ENCODE data around the gene NACC2.

NACC2 gene

GRCh38 chr9:136128436-136128835 is 33.3 kb upstream of the NACC2 start:
- DNase-seq, result no peak

GRCh38 chr9:136127313-136127712 is 32.2 kb upstream of the NACC2 start:
- no peak for DNase-seq

DNA sequence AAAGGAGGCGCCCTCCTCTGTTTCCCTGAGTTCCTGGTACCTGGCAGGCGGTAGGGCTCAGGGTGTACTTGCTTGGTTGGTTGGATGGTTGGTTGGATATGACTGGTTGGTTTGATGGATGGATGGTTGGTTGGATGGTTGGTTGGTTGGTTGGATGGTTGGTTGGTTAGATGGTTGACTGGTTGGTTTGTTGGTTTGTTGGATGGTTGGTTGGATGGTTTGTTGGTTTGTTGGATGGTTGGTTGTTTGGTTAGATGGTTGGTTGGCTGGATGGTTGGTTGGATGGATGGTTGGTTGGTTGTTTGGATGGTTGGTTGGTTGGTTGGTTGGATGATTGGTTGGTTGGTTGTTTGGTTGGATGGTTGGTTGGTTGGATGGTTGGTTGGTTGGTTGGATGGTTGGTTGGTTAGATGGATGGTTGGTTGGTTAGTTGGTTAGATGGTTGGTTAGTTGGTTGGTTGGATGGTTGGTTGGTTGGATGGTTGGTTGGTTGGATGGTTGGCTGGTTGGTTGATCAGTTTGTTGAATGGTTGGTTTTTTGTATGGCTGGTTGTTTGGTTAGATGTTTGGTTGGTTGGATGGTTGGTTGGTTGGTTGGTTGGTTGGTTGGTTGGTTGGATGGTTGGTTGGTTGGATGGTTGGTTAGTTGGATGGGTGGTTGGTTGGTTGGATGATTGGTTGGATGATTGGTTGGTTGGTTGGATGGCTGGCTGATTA is 30.0 kb upstream of the NACC2 start:
- DNase-seq, result no peak

DNA sequence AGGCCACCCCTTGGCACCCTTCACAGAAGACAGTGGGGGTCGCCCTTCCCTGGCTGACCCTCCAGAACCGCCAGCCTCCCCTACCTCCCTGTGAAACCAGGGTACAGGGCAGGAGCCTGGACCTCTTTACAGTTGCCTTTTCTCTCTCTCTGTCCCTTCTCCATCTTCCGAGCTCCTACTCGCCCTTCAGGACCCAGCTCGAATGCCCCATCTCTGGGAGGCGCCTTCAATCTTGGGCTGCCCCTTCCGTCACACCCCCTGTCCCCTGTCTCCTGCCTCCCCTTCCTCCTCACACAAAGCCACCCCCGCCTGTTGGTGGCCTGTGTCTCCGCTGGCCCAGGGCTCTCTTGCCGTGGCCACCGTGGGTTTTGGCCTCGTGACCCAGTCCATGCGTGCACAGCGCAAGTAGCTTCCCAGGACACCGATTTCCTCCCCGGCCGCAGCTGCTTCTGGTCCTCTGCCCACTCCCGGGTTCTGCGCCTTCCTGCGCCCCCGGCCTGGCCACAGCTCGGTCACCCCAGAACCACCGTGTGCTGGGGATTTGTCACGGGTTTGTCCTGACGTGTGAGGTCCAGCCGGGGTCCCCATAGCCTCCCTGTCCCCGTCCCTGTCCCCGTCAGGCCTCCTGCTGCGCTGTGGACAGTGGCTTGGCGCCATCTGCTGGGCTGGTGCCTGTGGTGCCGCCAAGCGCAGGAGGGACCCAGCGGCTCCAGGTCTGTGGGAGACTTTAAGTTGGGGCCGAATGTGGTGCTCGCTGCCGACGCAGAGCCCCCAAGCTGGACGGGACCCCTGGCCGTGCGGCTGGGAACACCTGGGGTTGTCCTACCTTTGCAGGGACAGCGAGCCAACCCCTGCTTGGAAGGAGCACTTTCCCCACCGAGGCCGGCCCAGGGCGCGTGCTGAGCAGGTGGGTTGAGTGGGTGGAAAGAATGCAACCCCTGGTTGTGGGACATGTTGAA is 27.6 kb upstream of the NACC2 start:
- peak; percentile 74 for DNase-seq

GRCh38 chr9:136121801-136122200 is 26.7 kb upstream of the NACC2 start:
- DNase-seq, result no peak

DNA sequence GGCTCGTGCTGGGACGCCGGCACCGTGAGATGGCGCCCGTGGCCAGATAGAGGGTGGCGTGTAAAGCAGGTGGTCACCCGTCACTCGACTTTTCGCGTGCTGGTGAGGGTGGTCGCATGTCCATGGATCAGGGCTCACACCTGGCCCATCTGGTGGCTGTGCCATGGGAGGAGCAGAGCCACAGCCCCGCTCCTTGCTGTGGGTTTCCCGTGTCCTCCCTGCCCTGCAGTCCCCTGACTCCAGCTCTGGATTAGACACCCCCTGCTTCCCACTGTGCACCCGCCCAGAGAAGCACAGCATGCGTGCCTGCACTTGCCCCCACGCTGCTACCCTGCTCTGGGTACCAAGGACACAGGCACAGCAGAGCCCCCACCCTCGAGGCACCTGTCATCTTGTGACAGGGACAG is 25.4 kb upstream of the NACC2 start:
- DNase-seq, result no peak

DNA sequence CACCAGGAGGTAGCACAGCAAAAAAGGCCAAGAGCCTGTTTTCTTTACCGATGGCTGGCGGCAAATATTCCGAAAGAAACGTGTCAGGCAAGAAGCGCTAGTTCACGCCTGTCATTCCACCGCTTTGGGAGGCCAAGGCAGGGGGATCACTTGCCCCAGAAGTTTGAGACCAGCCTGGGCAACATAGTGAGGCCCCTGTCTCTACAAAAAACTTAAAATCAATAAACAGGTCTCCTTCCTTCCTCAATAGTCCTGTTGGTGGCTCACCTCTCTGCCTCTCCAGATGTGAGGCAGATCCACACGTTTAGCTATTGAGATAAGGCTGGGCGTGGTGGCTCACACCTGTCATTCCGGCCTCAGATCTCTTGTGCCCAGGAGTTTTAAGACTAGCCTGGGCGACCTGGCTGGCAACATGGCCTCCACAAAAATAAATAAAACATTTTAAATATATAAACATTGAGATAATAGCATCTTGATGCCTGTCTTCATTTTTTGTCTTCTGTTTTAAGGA is 24.8 kb upstream of the NACC2 start:
- no peak for DNase-seq

DNA sequence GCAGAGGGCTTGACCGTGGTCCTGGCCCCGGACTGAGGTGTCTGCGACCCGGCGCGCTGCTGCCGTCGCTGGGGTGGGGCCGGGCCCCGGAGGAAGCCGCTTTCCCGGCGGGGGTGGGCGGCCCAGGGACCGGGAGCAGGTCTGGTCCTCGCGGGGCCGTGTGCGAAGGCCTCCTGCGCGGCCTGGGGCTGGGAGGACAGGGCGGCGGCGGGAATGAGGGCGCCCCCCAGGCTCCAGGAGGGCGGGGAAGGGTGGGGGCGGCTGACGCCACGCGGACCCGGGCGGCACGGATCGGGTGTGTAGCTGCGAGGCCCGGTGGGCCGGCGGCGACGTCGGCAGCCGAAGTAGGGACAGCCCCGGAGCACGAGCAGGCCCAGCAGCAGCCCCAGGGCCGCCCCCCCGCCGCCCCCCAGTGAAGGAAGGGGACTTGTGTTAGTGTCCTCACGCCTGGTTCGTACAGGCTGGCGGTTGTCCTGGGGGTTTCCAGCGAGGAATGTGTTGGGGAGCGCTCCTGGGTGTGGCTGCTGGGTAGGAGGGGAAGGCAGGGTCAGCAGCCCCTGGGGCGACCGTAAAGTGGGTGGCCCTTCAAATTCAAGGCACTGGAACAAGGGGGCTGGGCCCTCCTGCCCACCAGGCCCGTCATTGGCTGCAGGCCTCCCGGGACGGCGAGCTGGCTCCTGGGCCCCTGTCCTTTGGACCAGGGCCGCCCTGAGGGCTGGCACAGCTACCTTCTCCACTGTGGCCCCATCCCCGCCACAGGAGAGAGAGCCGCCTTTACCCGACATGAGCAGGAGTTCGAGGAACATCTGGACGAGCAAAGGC is 24.2 kb upstream of the NACC2 start:
- peak; percentile 32 for DNase-seq

DNA sequence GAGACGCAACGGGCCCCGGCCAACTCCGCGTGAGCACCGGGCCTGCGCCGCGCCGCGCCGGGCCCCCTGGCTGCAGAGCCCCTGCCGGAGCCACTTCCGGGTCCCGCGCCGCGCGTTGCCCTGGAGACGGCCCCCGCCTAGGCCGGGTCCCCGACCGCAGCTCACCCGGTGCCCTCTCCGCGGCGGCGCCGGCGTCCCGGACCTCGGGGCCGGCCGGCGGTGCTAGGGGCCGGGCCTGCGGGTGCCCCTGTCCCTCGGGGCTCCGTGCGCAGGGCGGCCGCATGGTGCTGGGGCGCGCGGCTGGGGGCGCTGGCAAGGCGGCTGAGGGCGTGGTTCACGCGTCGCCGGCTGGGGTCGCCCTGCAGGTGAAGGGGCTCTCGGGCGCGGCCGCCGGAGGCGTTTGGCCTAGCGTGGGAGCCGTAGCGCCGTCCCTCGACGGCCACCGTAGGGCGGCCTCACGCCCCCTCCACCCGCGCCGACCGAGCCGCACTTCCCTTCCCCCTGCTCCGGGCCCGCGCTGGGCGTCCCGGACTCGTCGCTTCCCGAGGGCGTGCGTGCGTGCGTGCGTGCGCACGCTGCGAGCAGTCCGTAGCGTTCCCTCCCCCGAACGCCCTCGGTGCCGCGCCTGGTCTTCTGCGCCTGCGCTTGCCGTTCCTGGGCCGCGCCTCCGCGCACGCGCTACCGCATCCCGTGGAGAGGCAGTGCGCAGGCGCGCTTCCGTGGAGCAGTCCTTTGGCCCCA is 23.4 kb upstream of the NACC2 start, which contains the start of gene TMEM250:
TSS of gene TMEM250 (minus strand) at position 556 of the 741 bp plus-strand sequence. CDS start 1,975 bp downstream, outside the sequence.
- DNase-seq, result peak; percentile 96

DNA sequence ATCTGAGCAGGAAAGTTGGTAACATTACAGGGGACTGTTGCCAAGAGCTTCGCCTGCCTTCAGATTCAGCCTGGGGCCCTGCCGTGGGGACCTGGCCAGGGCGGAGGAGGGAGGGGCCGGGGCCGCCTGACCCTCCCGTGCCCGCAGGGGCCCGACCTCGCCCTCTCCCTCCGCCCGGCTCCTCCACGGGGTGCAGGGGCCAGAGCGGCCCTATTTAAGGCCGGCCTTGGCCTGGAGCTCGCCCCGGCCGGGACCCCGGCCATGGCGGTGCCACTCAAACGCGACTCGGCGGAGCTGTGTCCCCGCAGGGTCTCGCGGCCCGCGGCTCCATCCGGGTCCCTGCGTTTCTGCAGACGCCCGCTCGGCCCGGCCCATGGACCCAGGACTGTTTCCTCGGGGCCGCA is 22.8 kb upstream of the NACC2 start:
- DNase-seq, result no peak

- no peak for DNase-seq
Measured at GRCh38 chr9:136117291-136117915, 22.3 kb upstream of the NACC2 start.

GRCh38 chr9:136116360-136117098 is 21.4 kb upstream of the NACC2 start:
- no peak for DNase-seq

DNA sequence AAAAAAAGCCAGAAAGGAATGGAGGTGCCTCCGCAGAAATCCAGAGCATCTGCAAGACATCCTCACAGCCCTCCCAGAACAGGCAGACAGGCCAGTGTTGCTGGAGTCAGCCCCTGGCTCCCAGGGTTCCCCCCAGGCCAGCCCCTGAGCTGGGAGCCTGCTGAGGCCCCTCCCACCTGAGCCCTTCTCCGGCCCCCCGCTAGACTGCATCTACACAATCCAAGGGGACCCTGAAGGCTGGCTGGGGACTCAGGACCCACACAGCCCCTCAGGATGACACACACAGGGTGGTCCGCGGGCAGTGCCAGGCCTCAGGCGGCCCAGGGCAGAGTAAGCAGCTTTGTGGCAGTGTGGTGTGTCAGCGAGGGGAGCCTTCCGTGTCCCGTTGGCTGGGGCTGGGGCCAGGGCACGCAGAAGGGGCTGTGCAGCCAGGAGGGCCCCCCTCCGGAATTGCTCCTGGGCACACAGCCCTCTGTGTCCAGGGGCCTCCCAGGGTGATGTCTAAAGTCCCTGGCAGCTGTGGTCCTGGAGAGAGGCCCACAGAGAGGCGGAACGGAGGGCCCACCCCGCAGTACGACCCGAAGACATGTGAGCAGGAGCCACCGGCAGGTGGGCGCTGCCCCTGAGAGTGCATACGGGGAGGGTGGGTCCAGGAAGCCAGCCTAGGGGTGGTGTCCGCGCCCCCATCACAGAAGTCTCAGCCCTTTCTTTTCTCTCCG is 20.7 kb upstream of the NACC2 start:
- no peak for DNase-seq

GRCh38 chr9:136115206-136115605 is 20.1 kb upstream of the NACC2 start:
- DNase-seq, result no peak

DNA sequence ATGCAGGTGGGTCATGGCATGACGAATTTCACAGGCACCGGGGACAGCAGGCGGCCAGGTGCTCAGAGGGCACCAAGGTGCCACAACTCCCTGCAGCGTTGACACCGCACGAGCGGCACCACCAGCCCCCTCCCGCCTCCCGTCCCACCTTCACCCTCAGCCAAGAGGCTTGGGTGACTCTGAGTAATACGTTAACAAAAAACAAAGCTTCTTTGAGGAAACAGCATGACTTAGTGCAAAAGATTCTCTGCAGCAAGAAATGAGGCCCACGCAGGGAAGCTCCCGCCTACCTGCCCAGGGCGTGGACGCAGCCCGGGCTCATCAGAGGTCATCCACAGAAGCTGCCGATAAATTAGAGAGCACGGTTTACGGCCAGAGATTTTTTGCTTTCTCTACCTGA is 19.5 kb upstream of the NACC2 start:
- no peak for DNase-seq

- no peak for DNase-seq
Measured at GRCh38 chr9:136112541-136112940, 17.5 kb upstream of the NACC2 start.

GRCh38 chr9:136111910-136112309 is 16.8 kb upstream of the NACC2 start:
- DNase-seq, result no peak

DNA sequence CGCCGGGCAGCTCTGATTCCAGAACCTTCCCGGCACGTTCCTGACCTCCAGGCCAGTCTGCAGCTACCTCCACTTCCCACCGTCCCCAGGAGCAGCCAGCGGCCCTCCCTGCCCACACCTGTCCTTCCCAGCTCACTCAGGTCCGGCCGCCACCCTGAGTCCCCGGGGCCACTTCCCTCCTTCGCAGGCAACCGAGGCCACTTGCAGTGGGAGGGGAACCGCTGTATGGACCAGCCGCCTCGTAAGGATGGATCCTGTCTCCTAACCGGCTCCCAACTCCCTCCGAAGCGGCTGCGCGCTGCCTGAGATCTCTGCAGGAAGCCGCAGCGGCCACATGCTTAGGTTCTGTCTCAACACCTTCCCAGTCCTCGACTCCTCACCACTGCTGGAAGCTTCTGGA is 16.1 kb upstream of the NACC2 start:
- no peak for DNase-seq

DNA sequence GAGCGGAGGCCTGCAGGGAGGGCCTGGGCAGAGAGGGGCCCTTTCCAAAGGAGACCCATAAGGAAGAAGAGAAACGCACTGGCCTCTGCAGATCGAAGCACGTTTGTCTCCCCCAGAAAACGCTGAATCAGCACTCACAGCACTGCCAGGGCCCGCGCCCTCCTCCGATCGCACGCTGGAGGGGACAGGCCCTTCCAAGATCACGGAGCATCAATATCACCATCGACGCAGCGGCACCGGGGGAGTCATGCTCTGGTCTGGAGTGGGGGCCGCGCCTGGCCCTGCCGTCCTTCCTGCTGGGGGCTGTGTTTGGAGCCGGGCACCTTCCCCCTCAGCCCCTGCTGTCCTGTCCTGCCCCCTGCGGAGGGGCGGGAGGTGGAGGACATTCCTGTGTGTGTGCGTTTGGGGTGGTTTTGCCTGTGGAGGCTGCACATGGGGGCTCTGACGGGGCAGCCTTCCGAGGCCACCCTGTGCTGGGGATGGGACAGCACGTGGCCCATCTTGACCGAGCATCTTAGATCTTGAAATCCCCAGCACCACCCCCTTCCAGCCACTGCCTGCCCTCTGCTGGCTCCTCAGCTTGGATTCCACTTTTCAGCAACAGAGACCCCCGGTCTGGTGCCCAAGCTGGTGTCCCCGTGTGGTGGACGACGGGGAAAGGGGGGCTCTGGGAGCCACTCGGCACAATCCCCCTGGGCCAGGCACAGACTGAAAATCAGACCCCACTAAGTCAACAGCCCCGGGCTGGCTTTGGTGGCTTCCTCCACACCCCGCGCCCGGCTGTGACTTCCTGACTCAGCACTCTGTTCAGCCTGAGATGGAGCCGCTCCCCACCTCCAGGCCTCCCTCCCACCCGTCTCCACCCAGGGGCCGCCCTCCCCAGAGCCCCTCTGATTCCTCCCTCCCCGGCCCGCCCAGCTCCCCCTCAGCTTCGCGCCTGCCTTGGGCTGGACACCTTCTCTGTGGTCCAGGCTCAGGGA is 15.3 kb upstream of the NACC2 start:
- DNase-seq, result peak; percentile 24
